ENCODE results near the gene CAGE1. TPM values are rescaled to one million over a fixed set of nuclear protein-coding genes. Genes with fewer than 3 reads are reported as not detected.

Gene CAGE1
- total and polyA plus RNA-seq, 2 donors (not counting 3 experiments of a cell fraction or from before 2014, with no cell fraction given) = not detected

GRCh38 chr6:7432391-7433120, 43.0 kb upstream of the CAGE1 start:
- ChIA-PET CTCF (no interaction called here), POLR2A (no interaction called here)
- no TSS peak for BruUV-seq (replicated peaks)
- Histone ChIP-seq H3K4me2 (ENCODE audit: insufficient read depth, low read length) (no peak overlapping the region), H3K4me1 (ENCODE audit: control insufficient read depth, extremely low read depth, insufficient read depth, low read length) (no peaks in the 10 kb centered on the region), H3K4me3 (replicated peaks in 1 of 3; ENCODE audit: insufficient read depth in 1 of 3, low read depth in 1 of 3, low read length in 3 of 3) (no peak overlapping the region), H3K27ac (ENCODE audit: insufficient read depth, low read depth, low read length) (no peak overlapping the region), H3K9me1 (replicated peaks; ENCODE audit: control insufficient read depth, extremely low read depth, insufficient read depth, low read length) (no peaks in the 10 kb centered on the region), H3K27me3 (ENCODE audit: control insufficient read depth in 2 of 2, insufficient read depth in 2 of 2, low read length in 2 of 2) (no peaks in the 10 kb centered on the region), H4K20me1 (replicated peaks; ENCODE audit: control insufficient read depth, extremely low read depth, insufficient read depth, low read length) (no peaks in the 10 kb centered on the region), H3K9me3 (replicated peaks; ENCODE audit: control insufficient read depth, insufficient read depth, low read length) (no peaks in the 10 kb centered on the region), H2AFZ (ENCODE audit: low read depth, low read length) (no peak overlapping the region), H3K79me2 (ENCODE audit: control insufficient read depth, insufficient read depth, low read length) (no peaks in the 10 kb centered on the region), H3K9ac (replicated peaks; ENCODE audit: extremely low read depth, insufficient read depth, low read length) (no peak overlapping the region), H3K36me3 (ENCODE audit: control insufficient read depth in 2 of 2, extremely low read depth in 1 of 2, insufficient read depth in 2 of 2, low read length in 2 of 2) (no peaks in the 10 kb centered on the region)
- TF ChIP-seq MAX (IDR thresholded peaks at IDR 0.05; ENCODE audit: insufficient read depth, insufficient read length) = no peak
- no peak for TF ChIP-seq POLR2A (IDR thresholded peaks at IDR 0.05; ENCODE audit: low read depth, low read length)
- TF ChIP-seq GATA2 (IDR thresholded peaks at IDR 0.05; ENCODE audit: insufficient read depth, insufficient read length, low read depth, low read length) = no peak
- no peak for TF ChIP-seq MYC (IDR thresholded peaks at IDR 0.05; ENCODE audit: low read depth, low read length)
- TF ChIP-seq POLR2AphosphoS5 (IDR thresholded peaks at IDR 0.05; ENCODE audit: insufficient read depth, low read depth, low read length) = no peak
- no peak for TF ChIP-seq CTCF (IDR thresholded peaks at IDR 0.05; ENCODE audit: extremely low read depth in 1 of 2, insufficient read depth in 1 of 2, low read depth in 1 of 2, low read length in 2 of 2)
- no peak for TF ChIP-seq JUN (IDR thresholded peaks at IDR 0.05; ENCODE audit: borderline replicate concordance, insufficient read depth, insufficient read length, low read depth)
- no peak for TF ChIP-seq FOS (IDR thresholded peaks at IDR 0.05; ENCODE audit: borderline replicate concordance, insufficient read depth, low read length)
- no peak for TF ChIP-seq EZH2 (IDR thresholded peaks at IDR 0.05; ENCODE audit: borderline replicate concordance, low read depth, low read length, severe bottlenecking)
- FAIRE-seq = no peak
- intact Hi-C loops (cut with micrococcal nuclease) (no loop called here), dilution Hi-C loops (cut with MboI; ENCODE audit: extremely low pct_ligation_motif_present, low sequenced_read_pairs) (no loop called here)
- no peak for DNase-seq (ENCODE audit: low read depth, low spot score)

All from endothelial cell of umbilical vein (primary cell).